ENCODE data around the gene TTC34. TPM values are rescaled to one million over a fixed set of nuclear protein-coding genes. Genes with fewer than 3 reads are reported as not detected.

The TTC34 gene
- total RNA-seq, 2 donors from 2014 or later = 0.43 to 0.67 TPM

DNA sequence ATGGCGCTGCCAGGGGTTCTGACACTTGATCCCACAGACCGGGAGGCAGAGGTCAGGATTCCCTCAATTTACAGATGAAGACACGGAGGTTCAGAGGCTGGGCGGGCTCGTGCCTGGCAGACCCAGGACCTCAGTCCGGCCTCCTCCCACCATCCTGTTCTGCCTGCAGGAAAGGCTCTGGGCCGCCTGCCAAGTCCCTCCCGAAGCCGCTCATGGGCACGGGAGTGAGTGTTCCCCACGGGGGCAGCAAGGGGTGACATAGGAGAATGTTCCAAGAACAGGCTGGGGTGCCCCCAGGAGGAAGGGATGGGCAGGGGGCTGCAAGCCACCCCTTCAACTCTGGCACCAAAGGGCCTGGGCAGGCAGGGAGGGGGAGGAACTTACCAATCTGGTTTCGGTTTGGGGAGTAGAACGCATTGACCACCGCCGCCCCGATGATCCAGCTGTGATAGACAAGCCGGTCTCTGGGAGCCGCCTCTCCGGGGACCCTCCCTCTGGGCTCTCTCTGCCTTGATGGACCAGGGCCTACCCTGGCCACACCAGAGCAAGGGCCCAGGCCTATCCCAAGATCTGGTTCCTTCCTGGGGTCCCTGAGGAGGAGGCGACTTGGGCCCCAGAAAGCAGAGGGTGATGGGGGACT is 207.4 kb downstream of the TTC34 start:
- intact Hi-C loops (cut with DNase I, micrococcal nuclease) = no loop called here
- ATAC-seq = peak; percentile 56
- peak; percentile 59 to 83 for DNase-seq

DNA sequence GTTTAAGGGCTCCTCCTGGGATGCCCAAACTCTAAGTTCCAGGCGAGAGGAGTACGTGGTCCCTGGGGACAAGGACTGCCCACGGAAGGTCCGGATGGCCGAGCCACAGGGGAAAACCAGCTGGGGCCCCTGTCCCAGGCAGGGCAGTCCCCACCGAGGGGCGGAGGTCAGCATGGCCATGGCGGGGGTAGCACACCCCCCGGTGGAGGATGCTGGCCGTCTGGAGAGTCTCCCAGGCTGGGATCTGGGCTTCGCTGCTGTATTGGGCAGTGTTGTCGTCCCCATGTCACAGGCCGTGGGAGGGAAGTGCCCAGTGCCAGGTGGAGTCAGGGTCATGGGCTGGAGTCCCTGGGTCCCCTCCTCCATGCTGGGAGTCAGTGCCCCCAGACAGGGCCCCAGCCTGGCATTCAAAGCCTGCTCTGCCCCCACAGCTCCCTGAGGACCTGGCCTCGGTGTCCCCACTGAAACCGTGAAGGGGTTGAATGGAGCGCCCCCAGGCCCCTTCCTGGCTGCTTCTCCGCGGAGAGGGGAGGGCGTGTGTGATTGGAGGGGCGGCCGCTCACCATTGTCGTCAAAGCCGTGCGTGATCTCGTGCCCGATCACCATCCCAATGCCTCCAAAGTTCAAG is 208.1 kb downstream of the TTC34 start:
- peak; percentile 12 to 29 for DNase-seq
- intact Hi-C loops (cut with DNase I, micrococcal nuclease) = no loop called here

DNA sequence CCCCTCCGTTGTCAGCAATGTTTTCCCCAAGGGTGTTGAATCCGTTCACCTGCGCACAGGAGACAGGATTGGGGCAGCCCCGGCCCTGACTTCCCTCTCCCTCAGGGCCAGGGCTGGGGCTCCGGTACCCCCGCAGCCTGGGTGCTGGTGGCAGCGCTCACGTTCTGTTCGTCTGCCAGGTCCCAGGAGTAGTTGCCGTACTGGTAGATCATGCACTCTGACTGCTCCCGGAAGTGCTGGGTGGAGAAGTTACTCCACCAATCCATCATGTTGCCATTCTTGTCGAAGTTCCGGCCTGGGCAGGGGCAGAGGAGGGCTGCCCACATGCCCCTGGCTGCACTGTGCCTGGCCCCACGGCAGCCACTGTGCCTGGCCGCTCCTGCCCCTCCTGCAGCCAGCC is 208.8 kb downstream of the TTC34 start:
- intact Hi-C loops (cut with DNase I, micrococcal nuclease) = no loop called here
- peak; percentile 82 for ATAC-seq
- peak; percentile 66 to 70 for DNase-seq

More for the DNA sequence above, 208.1 kb downstream of the TTC34 start:
- ATAC-seq = no peak

DNA sequence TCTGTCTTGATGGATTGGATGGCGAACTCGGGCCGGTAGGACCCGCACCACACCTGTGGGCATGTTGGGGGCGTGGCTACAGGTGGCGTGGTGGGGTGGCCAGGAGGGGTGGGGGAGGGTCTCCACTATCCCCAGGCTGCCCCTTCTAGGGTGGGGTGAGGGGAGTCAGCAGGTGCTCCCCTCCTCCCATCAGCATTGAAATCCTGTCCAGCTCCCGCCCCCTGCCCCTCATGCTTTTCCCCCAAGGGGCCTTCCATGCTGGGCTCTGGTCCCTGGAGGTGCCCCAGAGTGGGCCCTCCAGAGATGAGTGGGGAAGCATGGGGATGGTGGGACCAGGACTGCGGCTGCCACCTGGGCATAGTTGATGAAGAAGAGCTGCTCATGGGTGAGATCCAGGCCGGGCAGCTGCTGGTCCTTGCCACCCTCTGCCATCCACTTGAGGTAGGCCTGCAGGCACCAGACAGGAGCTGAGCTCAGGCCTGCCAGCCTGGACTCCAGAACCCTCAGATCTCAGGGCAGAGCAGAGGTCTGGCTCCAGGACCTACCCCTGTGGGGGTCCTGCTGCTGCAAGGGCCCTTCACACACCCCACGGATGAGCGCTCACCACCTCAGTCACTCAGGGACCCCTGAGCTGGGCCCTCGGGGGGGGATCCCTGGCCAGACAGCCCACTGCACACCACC is 209.8 kb downstream of the TTC34 start:
- intact Hi-C loops (cut with DNase I, micrococcal nuclease) = no loop called here
- ATAC-seq (no peak), DNase-seq (peak; percentile 8 to 25)

DNA sequence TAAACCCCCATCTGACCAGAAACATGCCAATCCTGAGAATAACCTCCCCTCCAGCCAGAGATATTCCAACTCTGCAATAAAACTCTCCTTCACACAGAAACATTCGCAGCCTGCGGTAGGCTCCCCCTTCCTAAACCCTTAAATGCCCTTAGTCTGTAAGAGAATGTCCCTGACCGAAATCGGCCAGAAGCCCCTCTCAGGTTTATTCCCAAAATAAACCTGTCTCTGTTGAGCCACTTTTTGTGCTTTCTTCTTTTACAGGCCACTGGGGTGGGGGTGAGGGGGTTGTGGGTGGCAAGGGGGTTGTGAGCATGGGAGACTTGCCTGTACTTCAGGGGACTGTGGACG is 210.3 kb downstream of the TTC34 start:
- intact Hi-C loops (cut with DNase I, micrococcal nuclease) = no loop called here
- ATAC-seq (no peak), DNase-seq (peak in 1 of 2 donors; percentile 2)

DNA sequence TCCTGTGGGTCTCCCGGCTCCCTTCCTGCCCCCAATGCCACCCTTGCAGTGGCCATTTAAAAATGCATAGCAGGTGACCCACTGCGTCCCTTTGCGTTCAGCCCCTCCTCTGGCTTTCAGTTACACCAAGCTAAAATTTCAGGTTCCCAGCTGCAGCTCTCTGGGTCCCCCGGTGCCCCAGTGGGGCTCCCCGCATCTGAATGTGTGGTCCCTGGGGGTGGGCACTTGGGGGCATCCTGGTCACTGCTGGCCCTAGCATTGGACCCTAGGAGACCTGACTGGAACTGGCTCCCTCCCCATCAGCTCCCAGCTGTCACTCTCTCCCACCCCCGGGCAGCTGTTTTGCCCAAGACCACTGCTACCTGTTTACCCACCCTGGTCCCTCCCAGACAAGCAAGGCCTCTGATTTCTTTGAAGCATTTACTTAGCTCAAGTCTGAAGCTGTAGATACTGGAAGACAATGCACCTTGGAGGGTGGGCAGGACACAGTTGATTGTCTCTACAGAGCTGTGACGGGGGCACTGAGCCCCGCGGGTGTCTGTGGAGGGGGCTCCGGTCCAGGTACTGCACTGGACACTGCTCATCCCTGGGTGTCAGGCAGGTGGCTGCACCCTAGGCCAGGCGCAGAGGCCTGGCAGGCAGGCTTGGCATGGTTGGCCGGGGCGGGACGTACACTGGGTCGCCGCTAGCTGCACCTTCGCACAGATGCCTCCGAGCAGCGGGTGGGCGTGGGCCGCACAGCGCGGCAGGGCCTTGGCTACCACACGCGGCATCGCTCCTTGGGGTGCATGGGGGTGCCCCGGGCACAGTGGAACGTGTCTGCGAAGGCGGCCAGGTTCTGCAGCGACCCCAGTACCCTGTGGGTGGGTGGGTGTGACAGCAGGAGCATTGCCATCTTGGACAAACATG is 211.0 kb downstream of the TTC34 start:
- DNase-seq (peak; percentile 11 to 23), ATAC-seq (no peak)
- intact Hi-C loops (cut with DNase I, micrococcal nuclease) = no loop called here

DNA sequence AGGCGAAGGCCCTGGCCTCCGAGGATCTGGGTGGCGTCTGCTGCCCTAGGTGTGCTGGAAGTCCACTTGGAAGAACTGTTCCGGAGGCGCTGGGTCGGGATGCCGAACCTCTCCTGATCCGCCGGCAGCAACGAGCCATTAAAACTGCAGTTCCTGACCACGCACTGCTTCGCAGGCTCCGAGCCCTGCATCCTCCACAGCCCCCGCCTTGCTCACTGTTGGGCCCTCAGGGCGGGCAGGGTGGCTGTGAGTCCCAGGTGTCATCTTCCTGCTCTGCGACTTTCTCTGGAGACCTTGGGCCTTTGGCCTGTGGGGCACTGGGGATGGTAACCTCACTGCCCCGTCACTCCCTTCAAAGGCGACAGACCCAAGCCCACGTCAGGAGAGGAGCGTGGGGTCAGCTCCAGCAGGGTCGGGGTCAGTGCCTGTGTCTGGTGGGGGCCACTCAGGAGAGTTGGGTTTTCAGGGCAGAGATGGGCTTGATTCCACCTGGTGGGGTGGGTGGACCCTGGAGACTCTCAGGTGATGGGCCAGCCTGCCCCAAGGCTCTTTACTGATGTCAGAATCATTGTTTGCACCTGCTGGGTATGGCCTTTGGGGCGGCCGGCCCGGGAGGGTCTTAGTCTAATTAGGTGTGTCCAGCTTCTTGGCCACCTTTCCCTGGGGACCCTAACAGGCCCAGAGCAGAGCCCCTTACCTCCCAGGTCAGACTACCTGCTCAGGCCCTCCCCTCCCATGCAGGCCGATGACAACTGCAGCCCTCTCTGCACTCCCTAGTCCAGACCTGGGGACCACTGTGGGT is 211.9 kb downstream of the TTC34 start:
- DNase-seq (peak; percentile 6 to 23), ATAC-seq (no peak)
- intact Hi-C loops (cut with DNase I, micrococcal nuclease) = no loop called here

DNA sequence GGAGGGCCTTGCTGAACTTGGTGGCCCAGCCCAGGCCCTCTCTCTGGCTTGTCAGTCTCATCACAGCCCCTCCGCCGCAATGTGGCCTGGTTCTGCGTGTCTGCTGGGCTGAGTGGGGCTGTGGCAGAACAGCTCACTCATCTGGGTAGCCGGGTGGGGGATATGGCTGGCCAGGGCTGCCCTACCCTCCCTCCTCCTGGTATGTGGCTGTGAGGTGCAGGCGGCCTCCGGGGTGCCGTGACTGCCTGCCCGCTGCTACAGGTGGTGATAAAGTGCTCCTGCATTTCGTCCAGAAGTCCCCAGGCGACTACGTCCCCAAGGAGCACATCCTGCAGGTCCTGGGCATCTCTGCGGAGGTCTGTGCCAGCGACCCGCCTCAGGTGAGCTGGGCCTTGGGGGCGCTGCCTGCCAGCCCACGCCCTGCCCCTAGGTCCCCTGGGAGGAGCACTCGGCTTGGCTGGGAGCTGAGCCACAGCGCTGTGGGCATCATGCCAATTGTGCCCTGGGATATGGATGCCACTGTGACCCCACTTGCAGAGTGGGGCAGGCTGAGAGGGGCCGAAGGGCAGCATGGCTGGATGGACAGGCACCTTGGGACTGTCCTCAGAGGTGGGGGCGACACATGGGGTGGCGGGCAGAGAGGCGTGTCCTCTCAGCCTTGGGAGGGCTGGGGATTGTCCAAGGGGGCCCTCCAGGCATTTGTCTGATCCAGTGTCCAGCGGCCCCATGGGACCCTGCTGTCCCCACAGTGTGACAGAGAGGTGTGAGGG is 212.6 kb downstream of the TTC34 start:
- DNase-seq = no peak
- no peak for ATAC-seq
- intact Hi-C loops (cut with DNase I, micrococcal nuclease) = no loop called here

DNA sequence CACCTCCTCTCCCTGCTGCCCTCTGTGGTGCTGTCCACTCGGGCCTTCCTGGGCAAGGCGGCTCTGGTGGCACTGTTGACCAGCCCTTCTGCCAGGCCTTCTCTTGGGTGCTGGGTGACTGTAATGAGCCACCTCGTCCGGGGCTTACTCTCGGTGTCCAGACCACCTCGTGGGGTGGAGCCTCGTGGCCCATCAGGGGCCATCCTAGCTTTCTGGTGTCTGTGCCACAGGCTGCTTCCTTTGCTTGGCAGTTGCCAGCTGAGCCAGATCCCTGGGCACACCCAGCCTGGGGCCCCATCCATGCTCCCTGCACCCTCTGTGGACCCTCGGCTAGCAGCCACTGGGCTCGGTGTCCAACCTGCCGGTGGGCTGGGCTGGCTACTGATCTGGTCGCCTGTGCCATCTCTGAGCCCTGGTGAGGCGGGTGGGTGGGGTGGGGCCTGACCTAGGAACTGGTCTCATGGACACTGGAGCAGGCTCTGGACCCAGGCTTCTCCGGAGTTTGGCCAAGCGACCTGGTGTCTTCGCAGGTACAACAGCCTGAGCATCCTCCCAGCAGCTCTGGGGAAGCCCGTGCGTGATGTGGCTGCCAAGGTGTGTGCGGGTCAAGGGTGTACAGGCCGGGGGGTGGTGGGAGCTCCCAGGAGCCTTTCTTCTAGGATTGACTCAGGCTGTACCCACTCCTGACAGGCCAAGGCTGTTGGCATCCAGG is 213.5 kb downstream of the TTC34 start:
- DNase-seq = no peak
- no peak for ATAC-seq
- intact Hi-C loops (cut with DNase I, micrococcal nuclease) = no loop called here

DNA sequence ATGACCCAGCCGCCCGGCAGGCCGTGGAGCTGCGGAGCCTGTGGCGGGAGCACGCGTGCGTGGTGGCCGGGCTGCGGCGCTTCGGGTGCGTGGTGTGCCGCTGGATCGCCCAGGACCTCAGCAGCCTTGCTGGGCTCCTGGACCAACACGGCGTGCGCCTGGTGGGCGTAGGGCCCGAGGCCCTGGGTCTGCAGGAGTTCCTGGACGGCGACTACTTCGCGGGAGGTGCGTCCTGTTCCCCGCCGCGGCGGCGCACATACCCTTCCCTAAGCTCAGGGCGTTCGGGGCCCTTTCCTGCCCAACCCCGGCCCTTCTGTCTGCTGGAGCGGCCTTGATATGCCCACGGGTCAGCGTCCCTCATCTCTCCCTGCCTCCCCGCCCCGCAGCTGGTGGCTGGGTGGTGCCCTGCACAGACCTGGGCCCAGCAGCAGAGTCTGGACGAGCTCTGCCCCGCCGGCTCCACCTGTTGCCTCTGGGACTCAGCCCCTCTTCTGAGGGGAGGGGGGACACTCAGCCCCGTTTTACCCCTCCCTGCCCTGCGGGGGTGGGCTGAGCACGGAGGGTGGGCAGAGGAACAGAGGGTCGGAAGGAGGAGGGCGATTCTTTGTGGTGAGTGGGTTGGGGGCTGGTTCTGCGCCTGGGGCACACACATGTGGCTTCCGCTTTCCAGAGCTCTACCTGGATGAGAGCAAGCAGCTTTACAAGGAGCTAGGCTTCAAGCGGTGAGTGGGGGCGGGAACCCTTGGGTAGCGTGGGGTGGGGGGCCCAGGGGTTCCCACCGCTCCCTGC is 214.2 kb downstream of the TTC34 start:
- intact Hi-C loops (cut with DNase I, micrococcal nuclease) = no loop called here
- DNase-seq = peak in 1 of 2 donors; percentile 62
- ATAC-seq = peak; percentile 19

DNA sequence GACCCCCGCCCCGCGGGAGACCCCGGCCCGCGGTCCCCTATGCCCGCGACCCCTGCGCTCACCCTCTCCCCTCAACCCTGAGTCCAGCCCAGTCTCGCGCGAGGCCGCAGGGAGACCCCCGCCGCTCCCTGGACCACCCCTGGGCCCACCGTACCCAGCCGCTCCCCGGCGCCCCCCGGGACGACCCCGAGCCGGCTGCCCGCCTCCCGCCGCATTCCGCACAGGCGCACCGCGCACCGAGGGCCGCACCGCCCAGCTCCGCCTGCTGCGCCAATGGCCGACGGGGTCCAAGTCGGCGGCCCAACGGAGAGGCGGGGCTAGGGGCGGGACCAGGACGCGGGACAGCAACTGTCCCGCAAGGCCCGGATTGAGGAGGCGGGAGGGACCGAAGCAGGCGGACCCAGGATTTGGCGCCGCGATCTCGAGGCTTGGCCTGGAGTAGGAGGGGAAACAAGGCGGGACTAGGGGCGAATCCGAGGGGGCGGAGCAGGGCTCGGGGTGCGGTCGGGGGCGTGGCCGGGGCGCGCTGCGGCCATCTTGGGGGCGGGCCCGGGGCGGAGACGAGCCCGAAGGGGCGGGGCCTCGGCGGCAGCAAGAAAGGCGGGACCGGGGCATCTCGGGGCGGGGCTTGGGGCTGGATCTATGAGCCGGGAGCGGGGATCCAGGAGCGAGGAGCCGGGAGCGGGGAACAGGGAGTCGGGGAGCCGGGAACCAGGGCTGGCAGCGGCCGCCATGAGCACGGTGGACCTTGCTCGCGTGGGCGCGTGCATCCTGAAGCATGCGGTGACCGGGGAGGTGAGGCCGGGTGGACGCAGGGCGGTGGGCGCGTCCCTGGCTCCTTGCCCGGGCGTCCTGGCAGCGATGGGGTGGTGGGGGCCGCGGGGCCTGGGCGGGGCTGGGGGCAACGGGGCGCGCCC is 215.1 kb downstream of the TTC34 start, which contains the start of gene PRXL2B:
Gene PRXL2B (plus strand): TSS at position 624 of the 917 bp plus-strand sequence. CDS start 109 bp downstream, at position 733.
- ATAC-seq (peak; percentile 77), DNase-seq (peak; percentile 99 to 100)
- intact Hi-C loops (cut with DNase I, micrococcal nuclease) = no loop called here

All from left colon (tissue), 2 donors.